Smooth muscle cell (in vitro differentiated cells): ENCODE results near the gene ZNF613. TPM values are rescaled to one million over a fixed set of nuclear protein-coding genes. Genes with fewer than 3 reads are reported as not detected.
"Not testable (repeated sequence)": the region's sequence is repeated elsewhere in the genome, so short reads cannot be mapped to it uniquely, and the experiment has no call there.

Experiments used
- DNase-seq: peaks from one replicate; lab custom pipeline; 2025; ENCODE audit not compliant: unreplicated experiment; lab: John Stamatoyannopoulos, UW
- H2AFZ ChIP-seq: fragments of 200-600 bp; sonication (generic); 2 replicates; pipeline ENCODE4 v1.6.0; 2016; ENCODE audit warnings: antibody characterized with exemption, low read depth, mild to moderate bottlenecking
- H3F3A ChIP-seq: fragments of 200-600 bp; sonication (generic); 2 replicates; pipeline ENCODE4 v1.6.0; 2017; ENCODE audit warnings: antibody characterized with exemption, low read depth
- H3K27ac ChIP-seq: fragments of 200-600 bp; sonication (generic); 2 replicates; pipeline ENCODE4 v1.5.1; 2016; ENCODE audit warnings: low read depth, mild to moderate bottlenecking
- H3K27me3 ChIP-seq: fragments of 200-600 bp; sonication (generic); 2 replicates; pipeline ENCODE4 v1.6.1; 2016; ENCODE audit warnings: low read depth, mild to moderate bottlenecking
- H3K36me3 ChIP-seq: fragments of 200-600 bp; sonication (generic); 2 replicates; pipeline ENCODE4 v1.5.1; 2016; ENCODE audit warnings: low read depth
- H3K4me1 ChIP-seq: fragments of 200-600 bp; sonication (generic); 2 replicates; pipeline ENCODE4 v1.5.1; 2016; ENCODE audit warnings: low read depth
- H3K4me2 ChIP-seq: fragments of 200-600 bp; sonication (generic); 2 replicates; pipeline ENCODE4 v1.6.0; 2016; ENCODE audit warnings: mild to moderate bottlenecking
- H3K4me3 ChIP-seq: fragments of 200-600 bp; sonication (generic); 2 replicates; pipeline ENCODE4 v1.5.1; 2016; ENCODE audit warnings: mild to moderate bottlenecking
- H3K79me2 ChIP-seq: fragments of 200-600 bp; sonication (generic); 2 replicates; pipeline ENCODE4 v1.6.0; 2016; ENCODE audit warnings: low read depth, mild to moderate bottlenecking
- H3K9ac ChIP-seq: fragments of 200-600 bp; sonication (generic); 2 replicates; pipeline ENCODE4 v1.6.0; 2016; ENCODE audit warnings: low read depth
- H3K9me3 ChIP-seq: fragments of 200-600 bp; sonication (generic); replicated peaks from 2 replicates; pipeline ENCODE4 v1.5.1; 2016; ENCODE audit warnings: low read depth
- H4K20me1 ChIP-seq: fragments of 200-600 bp; sonication (generic); 2 replicates; pipeline ENCODE4 v1.6.0; 2016; ENCODE audit warnings: low read depth
- WGBS: methylation state at CpG from one replicate; pipeline ENCODE4 v1.1.7; 2016; ENCODE audit warnings: low lambda C conversion rate; 5-methylcytosine and 5-hydroxymethylcytosine counted together
- polyA plus RNA-seq: library from polyadenylated mRNA; unstranded; fragments of >200 nt; fragmentation: Nextera tagmentation; extraction: Ambion mirVana; gene quantifications from 2 replicates; pipeline ENCODE4 v1.2.1, GENCODE V29; 2016
- total RNA-seq: library from RNA; depleted of rRNA; stranded (reverse); fragments of >200 nt; gene quantifications from 2 replicates; pipeline ENCODE4 v1.2.3, GENCODE V29; 2014
- TF ChIP-seq, protein P1 (sequence below): fragments of 200-600 bp; sonication (generic); IDR thresholded peaks from 2 replicates; pipeline ENCODE4 v1.5.1; 2017; ENCODE audit warnings: borderline replicate concordance, mild to moderate bottlenecking, antibody characterized with exemption; ENCODE audit not compliant: insufficient read depth, poor library complexity, severe bottlenecking

The ZNF613 gene
- total and polyA plus RNA-seq, 2 experiments from 2014 or later: 3.8 to 3.9 TPM

DNA sequence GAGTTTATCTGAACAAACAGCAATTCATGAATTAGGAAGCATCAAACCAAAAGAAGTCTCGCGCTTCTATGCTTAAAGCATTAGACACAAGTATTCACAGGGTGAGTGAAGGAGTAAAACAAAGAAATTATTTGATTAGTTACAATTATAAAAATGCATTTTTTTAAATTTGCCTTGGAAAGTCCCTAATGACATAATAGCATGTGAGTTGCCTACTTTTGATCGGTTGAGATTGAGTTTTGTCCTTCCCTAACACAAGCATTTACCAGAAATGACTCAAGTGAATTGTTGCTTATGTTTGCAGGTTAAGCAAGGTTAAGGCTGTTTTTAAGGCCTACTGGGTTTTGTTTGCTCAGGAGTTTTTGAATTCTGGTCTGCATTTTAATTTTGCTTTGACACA is 22.1 kb upstream of the ZNF613 start:
- Histone ChIP-seq H3K27ac (no peak overlapping the region), H3K9me3 (peaks cover 8% of the 10 kb centered on the region)
- WGBS: 38% methylated on average over 3 of the region's 3 CpGs

GRCh38 chr19:51905639-51906038 is 21.6 kb upstream of the ZNF613 start:
- H3K4me2 ChIP-seq, H3K27ac ChIP-seq, H3K36me3 ChIP-seq, DNase-seq, H4K20me1 ChIP-seq, H3K9ac ChIP-seq, H3K9me3 ChIP-seq, H3K27me3 ChIP-seq, H3K4me1 ChIP-seq, H3K4me3 ChIP-seq, H3F3A ChIP-seq: not testable (repeated sequence)
- H3K79me2 ChIP-seq: peaks cover 36% of the 10 kb centered on the region
- WGBS: 66% methylated on average over 3 of the region's 3 CpGs
- H2AFZ ChIP-seq: peak overlapping the region; percentile 95

More for the DNA sequence above, 22.1 kb upstream of the ZNF613 start:
- no peak for DNase-seq
- Histone ChIP-seq H3K27me3 (no peaks in the 10 kb centered on the region), H3K36me3 (no peaks in the 10 kb centered on the region), H2AFZ (peak overlapping the region; percentile 95), H3K9ac (no peak overlapping the region), H4K20me1 (no peaks in the 10 kb centered on the region), H3K4me1 (no peaks in the 10 kb centered on the region), H3F3A (no peaks in the 10 kb centered on the region), H3K4me3 (peak overlapping the region; percentile 87), H3K79me2 (peaks cover 40% of the 10 kb centered on the region), H3K4me2 (peak overlapping the region; percentile 86)
- TF ChIP-seq, protein P1, sequence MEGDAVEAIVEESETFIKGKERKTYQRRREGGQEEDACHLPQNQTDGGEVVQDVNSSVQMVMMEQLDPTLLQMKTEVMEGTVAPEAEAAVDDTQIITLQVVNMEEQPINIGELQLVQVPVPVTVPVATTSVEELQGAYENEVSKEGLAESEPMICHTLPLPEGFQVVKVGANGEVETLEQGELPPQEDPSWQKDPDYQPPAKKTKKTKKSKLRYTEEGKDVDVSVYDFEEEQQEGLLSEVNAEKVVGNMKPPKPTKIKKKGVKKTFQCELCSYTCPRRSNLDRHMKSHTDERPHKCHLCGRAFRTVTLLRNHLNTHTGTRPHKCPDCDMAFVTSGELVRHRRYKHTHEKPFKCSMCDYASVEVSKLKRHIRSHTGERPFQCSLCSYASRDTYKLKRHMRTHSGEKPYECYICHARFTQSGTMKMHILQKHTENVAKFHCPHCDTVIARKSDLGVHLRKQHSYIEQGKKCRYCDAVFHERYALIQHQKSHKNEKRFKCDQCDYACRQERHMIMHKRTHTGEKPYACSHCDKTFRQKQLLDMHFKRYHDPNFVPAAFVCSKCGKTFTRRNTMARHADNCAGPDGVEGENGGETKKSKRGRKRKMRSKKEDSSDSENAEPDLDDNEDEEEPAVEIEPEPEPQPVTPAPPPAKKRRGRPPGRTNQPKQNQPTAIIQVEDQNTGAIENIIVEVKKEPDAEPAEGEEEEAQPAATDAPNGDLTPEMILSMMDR: no peak

DNA sequence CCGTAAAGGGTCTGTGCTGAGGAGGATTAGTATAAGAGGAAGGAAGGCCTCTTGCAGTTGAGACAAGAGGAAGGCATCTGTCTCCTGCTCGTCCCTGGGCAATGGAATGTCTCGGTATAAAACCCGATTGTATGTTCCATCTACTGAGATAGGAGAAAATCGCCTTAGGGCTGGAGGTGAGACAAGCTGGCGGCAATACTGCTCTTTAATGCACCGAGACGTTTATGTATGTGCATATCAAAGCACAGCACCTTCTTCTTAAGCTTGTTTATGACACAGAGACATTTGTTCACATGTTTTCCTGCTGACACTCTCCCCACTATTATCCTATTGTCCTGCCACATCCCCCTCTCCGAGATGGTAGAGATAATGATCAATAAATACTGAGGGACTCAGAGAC is 21.2 kb upstream of the ZNF613 start:
- not testable (repeated sequence) for H3K36me3 ChIP-seq, H3K9ac ChIP-seq, H4K20me1 ChIP-seq, H3K4me1 ChIP-seq, H3K4me3 ChIP-seq, H3K27me3 ChIP-seq, H3K4me2 ChIP-seq, H3K9me3 ChIP-seq, DNase-seq, H3F3A ChIP-seq, H3K27ac ChIP-seq
- 70% methylated on average over 9 of the region's 9 CpGs for WGBS
- Histone ChIP-seq H3K79me2 (peaks cover 31% of the 10 kb centered on the region), H2AFZ (peak overlapping the region; percentile 95)

DNA sequence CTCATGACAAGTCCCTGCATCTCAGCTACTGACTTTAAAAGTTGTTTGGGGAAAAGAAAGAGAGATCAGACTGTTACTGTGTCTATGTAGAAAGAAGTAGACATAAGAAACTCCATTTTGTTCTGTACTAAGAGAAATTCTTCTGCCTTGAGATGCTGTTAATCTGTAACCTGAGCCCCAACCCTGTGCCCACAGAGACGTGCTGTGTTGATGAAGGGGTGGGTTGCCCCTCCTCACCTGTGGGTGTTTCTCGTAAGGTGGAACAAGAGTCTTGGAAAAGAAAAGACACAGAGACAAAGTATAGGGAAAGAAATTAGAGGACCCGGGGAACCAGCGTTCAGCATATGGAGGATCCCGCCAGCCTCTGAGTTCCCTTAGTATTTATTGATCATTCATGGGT is 19.3 kb upstream of the ZNF613 start:
- not testable (repeated sequence) for H3K27ac ChIP-seq, H3K9me3 ChIP-seq, H3K36me3 ChIP-seq, DNase-seq, H3K4me3 ChIP-seq, H2AFZ ChIP-seq, H3K4me2 ChIP-seq, H3K27me3 ChIP-seq, H3F3A ChIP-seq, H3K9ac ChIP-seq, H4K20me1 ChIP-seq, H3K4me1 ChIP-seq
- peaks cover 13% of the 10 kb centered on the region for H3K79me2 ChIP-seq
- 75% methylated on average over 5 of the region's 5 CpGs for WGBS

GRCh38 chr19:51915324-51915867 is 11.9 kb upstream of the ZNF613 start:
- Histone ChIP-seq H3K4me1 (no peaks in the 10 kb centered on the region), H3K27ac (no peak overlapping the region), H3K36me3 (no peaks in the 10 kb centered on the region), H3K9me3 (peaks cover 12% of the 10 kb centered on the region), H3K4me2 (no peak overlapping the region), H2AFZ (no peak overlapping the region), H3K79me2 (no peaks in the 10 kb centered on the region), H3F3A (no peaks in the 10 kb centered on the region), H4K20me1 (no peaks in the 10 kb centered on the region), H3K27me3 (no peaks in the 10 kb centered on the region), H3K9ac (no peak overlapping the region), H3K4me3 (no peak overlapping the region)
- 83% methylated on average over 5 of the region's 5 CpGs for WGBS
- TF ChIP-seq, protein P1: no peak
- DNase-seq: no peak
